Activated B cell treated with CpG ODN at 0.5 μM for 24 hours (primary cell): ENCODE measurements around the gene CIAO2A. TPM values are rescaled to one million over a fixed set of nuclear protein-coding genes. Genes with fewer than 3 reads are reported as not detected.

Experiments
- ATAC-seq: fragments of 200-7000 bp; cut with Tn5 transposase; one replicate; pipeline ENCODE4 v1.10.0; 2021; ENCODE audit warnings: low read depth, mild to moderate bottlenecking, moderate library complexity
- CTCF ChIA-PET: fragments of 350-600 bp; sonication (Branson Sonifier 250); formaldehyde crosslinking; loops from one replicate; lab custom pipeline; 2021; ENCODE audit warnings: antibody characterized with exemption; lab: Charles Lee
- POLR2A ChIA-PET: fragments of 350-600 bp; sonication (Branson Sonifier 250); formaldehyde crosslinking; loops from one replicate; lab custom pipeline; 2021; ENCODE audit warnings: antibody characterized with exemption; lab: Charles Lee
- DNase-seq: peaks from one replicate; pipeline ENCODE4 v3.0.0; 2022
- H3K27ac Mint-ChIP-seq: one replicate; pipeline ENCODE4 v1.8.0; 2020; ENCODE audit warnings: mixed read lengths
- H3K27me3 Mint-ChIP-seq: one replicate; pipeline ENCODE4 v1.8.0; 2021; ENCODE audit warnings: mixed read lengths
- H3K36me3 Mint-ChIP-seq: one replicate; pipeline ENCODE4 v1.8.0; 2021; ENCODE audit warnings: low read depth, mixed read lengths
- H3K4me1 Mint-ChIP-seq: one replicate; pipeline ENCODE4 v1.8.0; 2021; ENCODE audit warnings: mixed read lengths
- H3K4me3 Mint-ChIP-seq: one replicate; pipeline ENCODE4 v1.8.0; 2020; ENCODE audit warnings: mild to moderate bottlenecking, mixed read lengths
- H3K9me3 Mint-ChIP-seq: one replicate; pipeline ENCODE4 v1.8.0; 2020; ENCODE audit warnings: mixed read lengths
- intact Hi-C: fragments of 100-400 bp; cut with micrococcal nuclease; formaldehyde crosslinking; loops from one replicate; pipeline ENCODE4 v1.15.1; 2024
- total RNA-seq: library from RNA; stranded (reverse); gene quantifications from 2 replicates; pipeline ENCODE4 v1.2.3, GENCODE V29; 2022
- TF ChIP-seq, protein P1 (sequence below): fragments of 200-600 bp; IDR thresholded peaks from one replicate; pipeline ENCODE4 v1.8.0; 2022; ENCODE audit warnings: antibody characterized with exemption, mild to moderate bottlenecking

Gene CIAO2A, protein sequence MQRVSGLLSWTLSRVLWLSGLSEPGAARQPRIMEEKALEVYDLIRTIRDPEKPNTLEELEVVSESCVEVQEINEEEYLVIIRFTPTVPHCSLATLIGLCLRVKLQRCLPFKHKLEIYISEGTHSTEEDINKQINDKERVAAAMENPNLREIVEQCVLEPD
- total RNA-seq = 58.4 and 63.2 TPM in 2 replicates

DNA sequence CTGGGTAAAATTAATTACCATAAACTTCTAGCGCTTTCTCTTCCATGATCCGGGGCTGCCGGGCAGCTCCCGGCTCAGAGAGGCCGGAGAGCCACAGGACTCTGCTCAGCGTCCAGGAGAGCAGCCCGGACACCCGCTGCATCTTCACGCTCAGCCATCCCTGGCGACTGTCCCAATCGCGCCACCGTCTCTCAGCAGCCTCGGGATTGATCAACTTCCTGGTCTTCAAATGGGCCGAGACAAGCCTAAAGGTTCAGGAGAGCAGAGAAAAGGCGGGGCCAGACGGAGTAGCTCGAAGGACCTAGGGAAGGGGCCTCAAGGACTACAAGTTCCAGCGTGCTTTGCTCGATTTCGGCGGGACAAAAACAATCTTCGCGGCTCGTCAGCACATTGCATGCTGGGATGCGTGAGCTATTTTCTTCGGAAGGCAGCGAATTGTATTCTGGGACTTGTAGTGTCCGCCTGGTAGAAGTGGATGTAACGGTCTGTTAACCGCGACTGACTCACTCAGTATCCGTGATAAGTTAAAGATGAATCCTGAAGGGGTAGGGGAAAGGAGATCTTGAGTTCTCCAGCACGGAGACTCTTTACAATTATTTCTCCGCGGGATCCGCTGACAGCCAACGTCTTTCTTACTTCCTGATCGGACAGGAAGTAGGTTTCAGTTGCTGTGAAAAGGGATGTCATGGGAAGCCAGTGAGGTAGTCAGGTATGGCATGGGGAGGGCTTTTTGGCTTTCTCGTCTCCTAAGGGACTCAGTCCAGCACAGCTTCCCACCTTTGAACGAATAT is at the start of gene CIAO2A:
CIAO2A (minus strand) TSS at position 212 of the 791 bp plus-strand sequence; CDS start at position 142, 70 bp downstream.
- peaks cover 93% of the 10 kb centered on the region for H3K4me1 Mint-ChIP-seq
- no peaks in the 10 kb centered on the region for H3K27me3 Mint-ChIP-seq
- no peaks in the 10 kb centered on the region for H3K9me3 Mint-ChIP-seq
- ChIA-PET POLR2A (interaction anchor here (0.5 to 5.4 kb wide), 26 partner anchors 8 to 1772 kb away, joined by 3 to 78 read pairs (median 5); partner anchors contain the start of genes HERC1, INTS14, PPIB and RNU5B-1), CTCF (interaction anchor here (0.9 to 2.3 kb wide), 8 partner anchors 11 to 342 kb away, joined by 3 to 14 read pairs (median 4); no protein-coding TSS in a partner anchor)
- peak; percentile 78 for DNase-seq
- H3K36me3 Mint-ChIP-seq = peaks cover 25% of the 10 kb centered on the region
- H3K27ac Mint-ChIP-seq = peak within 1 kb of the TSS; percentile 98
- intact Hi-C loops = loop anchor here (1.0 to 10.0 kb wide), 10 partner anchors 59 to 1701 kb away; partner anchors contain the start of genes APH1B, DENND4A, LACTB and PCLAF
- TF ChIP-seq, protein P1, sequence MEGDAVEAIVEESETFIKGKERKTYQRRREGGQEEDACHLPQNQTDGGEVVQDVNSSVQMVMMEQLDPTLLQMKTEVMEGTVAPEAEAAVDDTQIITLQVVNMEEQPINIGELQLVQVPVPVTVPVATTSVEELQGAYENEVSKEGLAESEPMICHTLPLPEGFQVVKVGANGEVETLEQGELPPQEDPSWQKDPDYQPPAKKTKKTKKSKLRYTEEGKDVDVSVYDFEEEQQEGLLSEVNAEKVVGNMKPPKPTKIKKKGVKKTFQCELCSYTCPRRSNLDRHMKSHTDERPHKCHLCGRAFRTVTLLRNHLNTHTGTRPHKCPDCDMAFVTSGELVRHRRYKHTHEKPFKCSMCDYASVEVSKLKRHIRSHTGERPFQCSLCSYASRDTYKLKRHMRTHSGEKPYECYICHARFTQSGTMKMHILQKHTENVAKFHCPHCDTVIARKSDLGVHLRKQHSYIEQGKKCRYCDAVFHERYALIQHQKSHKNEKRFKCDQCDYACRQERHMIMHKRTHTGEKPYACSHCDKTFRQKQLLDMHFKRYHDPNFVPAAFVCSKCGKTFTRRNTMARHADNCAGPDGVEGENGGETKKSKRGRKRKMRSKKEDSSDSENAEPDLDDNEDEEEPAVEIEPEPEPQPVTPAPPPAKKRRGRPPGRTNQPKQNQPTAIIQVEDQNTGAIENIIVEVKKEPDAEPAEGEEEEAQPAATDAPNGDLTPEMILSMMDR = no peak
- peak within 1 kb of the TSS; percentile 99 for H3K4me3 Mint-ChIP-seq
- peak; percentile 72 for ATAC-seq

DNA sequence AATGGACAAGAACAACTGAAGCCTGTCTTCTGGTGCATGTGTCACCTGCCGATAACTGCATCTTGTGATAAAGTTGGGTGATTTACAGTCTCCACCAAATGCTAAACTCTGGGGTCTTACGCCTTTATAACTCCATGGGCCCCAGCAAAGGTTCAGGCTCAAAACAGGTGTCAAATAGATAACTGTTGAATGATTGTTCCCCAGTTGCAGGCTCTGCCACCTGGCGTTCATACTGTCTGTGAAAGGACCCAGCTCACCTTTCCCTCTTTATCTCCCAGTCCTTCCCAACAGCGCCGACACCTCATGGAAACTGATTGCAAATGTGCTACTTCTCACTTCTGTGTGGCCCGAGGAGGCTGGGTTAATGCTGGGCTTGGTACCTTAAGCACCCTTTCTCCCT is 49.6 kb upstream of the CIAO2A start:
- Mint-ChIP-seq H3K36me3 (peaks cover 55% of the 10 kb centered on the region), H3K4me3 (no peak overlapping the region), H3K9me3 (no peaks in the 10 kb centered on the region), H3K27me3 (no peaks in the 10 kb centered on the region), H3K27ac (peak overlapping the region; percentile 92), H3K4me1 (peaks cover 23% of the 10 kb centered on the region)
- intact Hi-C loops = no loop called here
- ChIA-PET POLR2A (interaction anchor here (2.0 to 4.3 kb wide), 2 partner anchors 10 to 20 kb away, joined by 16 to 40 read pairs; partner anchors contain the start of gene PPIB), CTCF (interaction anchor here (1.7 to 2.4 kb wide), 2 partner anchors 10 to 12 kb away, joined by 4 to 20 read pairs; no protein-coding TSS in a partner anchor)
- ATAC-seq (no peak), DNase-seq (no peak)
- TF ChIP-seq, protein P1 = no peak

DNA sequence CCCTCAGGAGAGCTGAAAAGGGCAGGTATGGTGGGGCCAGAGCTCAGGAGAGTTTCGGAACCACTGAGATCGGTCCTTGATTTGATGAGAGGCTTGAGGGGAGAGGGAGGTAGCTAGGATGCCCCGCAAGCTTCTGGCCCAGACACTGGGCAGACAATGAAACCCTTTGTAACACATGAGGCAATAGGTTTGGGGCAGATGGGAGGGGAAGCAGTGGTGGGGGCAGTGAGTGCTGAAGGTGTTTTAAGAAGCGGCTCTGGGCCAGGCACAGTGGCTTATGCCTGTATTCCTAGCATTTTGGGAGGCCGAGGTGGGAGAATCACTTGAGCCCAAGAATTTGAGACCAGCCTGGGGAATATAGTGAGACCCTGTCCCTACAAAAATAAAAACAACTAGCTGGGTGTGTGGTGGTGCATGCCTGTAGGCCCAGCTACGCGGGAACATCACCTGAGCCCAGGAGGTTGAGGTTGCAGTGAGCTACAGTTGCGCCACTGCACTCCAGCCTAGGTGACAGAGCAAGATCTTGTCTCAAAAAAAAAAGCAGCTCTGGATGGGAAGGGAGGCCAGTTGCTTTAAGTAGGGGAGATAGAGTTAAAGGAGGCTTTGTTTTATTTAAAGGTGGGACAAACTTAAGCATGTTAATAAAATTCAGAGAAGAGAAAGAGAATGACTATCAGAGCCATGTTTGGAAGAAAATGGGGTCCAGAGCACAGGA is 48.3 kb upstream of the CIAO2A start:
- CTCF ChIA-PET = interaction anchor here (0.9 kb wide), 1 partner anchor 11 kb away, joined by 3 read pairs; no protein-coding TSS in a partner anchor
- Mint-ChIP-seq H3K9me3 (no peaks in the 10 kb centered on the region), H3K36me3 (peaks cover 66% of the 10 kb centered on the region), H3K4me3 (no peak overlapping the region), H3K27me3 (no peaks in the 10 kb centered on the region), H3K27ac (peak overlapping the region; percentile 27), H3K4me1 (peaks cover 33% of the 10 kb centered on the region)
- intact Hi-C loops = no loop called here
- POLR2A ChIA-PET = interaction anchor here (4.3 kb wide), 1 partner anchor 12 kb away, joined by 40 read pairs; no protein-coding TSS in a partner anchor
- TF ChIP-seq, protein P1 = no peak
- DNase-seq (no peak), ATAC-seq (no peak)

DNA sequence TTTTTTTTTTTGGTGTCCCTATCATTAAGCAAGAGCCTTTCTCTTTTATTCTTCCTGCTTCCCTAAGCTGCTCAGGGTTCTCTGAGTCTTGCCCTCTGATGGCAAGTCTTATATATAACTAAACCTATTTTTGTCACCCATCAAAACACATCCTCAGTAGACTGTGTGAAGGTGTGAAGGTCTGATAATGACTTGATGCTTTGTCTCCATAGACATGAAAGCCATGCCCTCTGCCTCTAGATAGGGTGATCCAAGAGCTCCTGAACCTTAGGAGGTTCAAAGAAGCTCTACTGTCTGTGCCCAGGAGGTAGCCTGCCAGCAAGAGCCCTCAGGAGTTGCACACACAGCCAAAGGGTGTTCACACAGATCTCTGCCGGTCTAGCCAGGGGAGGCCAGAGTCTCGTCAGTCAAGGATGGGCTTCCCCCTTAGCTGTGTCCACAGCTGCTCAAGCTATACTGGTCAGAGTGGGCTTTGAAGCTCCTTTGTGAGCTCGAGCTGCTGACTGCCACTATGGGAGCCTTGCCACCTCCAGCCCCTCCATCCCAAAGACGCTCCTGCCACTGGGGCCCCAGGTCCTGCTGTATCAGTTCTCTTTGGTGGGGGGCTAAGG is 44.8 kb upstream of the CIAO2A start:
- Mint-ChIP-seq H3K4me3 (no peak overlapping the region), H3K9me3 (no peaks in the 10 kb centered on the region), H3K36me3 (peaks cover 79% of the 10 kb centered on the region), H3K27ac (peak overlapping the region; percentile 1), H3K27me3 (no peaks in the 10 kb centered on the region), H3K4me1 (peaks cover 19% of the 10 kb centered on the region)
- DNase-seq = no peak
- CTCF ChIA-PET = interaction anchor here (2.8 kb wide), 1 partner anchor 14 kb away, joined by 28 read pairs; the partner anchor contains the start of gene SNX22
- ATAC-seq = no peak
- intact Hi-C loops = no loop called here
- TF ChIP-seq, protein P1 = no peak
- POLR2A ChIA-PET = interaction anchor here (0.6 to 2.0 kb wide), 3 partner anchors 15 to 539 kb away, joined by 3 to 7 read pairs (median 7); no protein-coding TSS in a partner anchor
